Cerebellar nuclear complex (tissue), 1 donor: ENCODE measurements around the gene RHOH.

Experiments used
- DNase-seq, 2 experiments: peaks; one replicate each; lab custom pipeline; 2025; lab: John Stamatoyannopoulos, UW

The RHOH gene

GRCh38 chr4:40295572-40295971 lies 98.7 kb downstream of the RHOH start:
- DNase-seq, result no peak
